Measurements from ENCODE around the gene KCNE3.

- no peak for TF ChIP-seq POLR2AphosphoS5 (IDR thresholded peaks at IDR 0.05; ENCODE audit: low read depth, low read length)
- no peak for TF ChIP-seq POLR2A (IDR thresholded peaks at IDR 0.05; ENCODE audit: low read depth, low read length)
- no peak for TF ChIP-seq TAF1 (IDR thresholded peaks at IDR 0.05; ENCODE audit: borderline replicate concordance, low read depth, low read length)
Measured at GRCh38 chr11:74457356-74457755, 10.0 kb downstream of the KCNE3 start.

Measured in GM12892 (cell line).